Fibroblast of skin of abdomen (primary cell): ENCODE data around the gene SLC7A5.
"Not testable (repeated sequence)": the region's sequence is repeated elsewhere in the genome, so short reads cannot be mapped to it uniquely, and the experiment has no call there.

ENCODE experiments used
- DNase-seq: peaks from one replicate; pipeline ENCODE4 v3.0.0-alpha.2; 2013

Gene SLC7A5

DNA sequence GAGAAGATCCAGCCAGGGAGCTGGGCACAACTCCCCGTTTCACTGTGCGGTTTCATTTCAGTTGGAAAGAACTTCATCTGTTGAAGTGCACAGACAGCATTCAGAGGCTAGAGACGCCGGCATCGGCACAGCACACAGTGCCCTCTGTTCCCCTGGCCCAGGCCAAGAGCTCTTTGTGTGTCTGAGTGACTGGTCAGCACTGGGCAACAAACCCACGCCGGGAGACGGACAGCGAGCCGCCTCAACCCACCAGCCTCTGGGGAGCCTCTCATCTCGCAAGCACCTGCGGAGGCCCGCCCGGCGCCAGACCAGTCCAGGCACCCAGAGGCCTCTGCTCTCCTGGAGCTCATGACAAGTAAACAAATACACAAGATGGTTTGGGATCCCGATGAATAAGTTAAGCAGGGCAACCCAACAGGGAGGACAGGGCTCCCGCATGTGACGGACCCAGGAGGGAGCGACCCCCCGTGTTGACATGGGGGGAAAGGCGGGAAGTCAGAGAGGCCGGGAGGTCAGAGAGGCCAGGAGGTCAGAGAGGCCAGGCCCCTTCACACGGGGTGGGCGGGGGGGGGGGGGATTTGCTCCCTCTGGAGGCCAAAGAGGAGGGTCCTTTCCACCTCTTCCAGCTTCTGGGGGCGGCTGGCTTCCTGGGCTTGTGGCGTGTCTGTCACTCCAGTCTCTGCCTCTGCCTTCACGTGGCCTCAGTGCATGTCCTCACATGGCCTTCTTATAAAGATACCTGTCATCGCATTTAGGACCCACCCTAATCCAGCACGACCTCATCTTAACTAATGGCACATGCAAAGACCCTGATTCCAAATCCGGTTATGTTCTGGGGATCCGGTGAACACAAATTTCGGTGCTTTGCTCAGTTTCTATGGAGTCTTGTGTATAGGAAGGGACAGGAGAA is 77.8 kb downstream of the SLC7A5 start:
- no peak for DNase-seq

DNA sequence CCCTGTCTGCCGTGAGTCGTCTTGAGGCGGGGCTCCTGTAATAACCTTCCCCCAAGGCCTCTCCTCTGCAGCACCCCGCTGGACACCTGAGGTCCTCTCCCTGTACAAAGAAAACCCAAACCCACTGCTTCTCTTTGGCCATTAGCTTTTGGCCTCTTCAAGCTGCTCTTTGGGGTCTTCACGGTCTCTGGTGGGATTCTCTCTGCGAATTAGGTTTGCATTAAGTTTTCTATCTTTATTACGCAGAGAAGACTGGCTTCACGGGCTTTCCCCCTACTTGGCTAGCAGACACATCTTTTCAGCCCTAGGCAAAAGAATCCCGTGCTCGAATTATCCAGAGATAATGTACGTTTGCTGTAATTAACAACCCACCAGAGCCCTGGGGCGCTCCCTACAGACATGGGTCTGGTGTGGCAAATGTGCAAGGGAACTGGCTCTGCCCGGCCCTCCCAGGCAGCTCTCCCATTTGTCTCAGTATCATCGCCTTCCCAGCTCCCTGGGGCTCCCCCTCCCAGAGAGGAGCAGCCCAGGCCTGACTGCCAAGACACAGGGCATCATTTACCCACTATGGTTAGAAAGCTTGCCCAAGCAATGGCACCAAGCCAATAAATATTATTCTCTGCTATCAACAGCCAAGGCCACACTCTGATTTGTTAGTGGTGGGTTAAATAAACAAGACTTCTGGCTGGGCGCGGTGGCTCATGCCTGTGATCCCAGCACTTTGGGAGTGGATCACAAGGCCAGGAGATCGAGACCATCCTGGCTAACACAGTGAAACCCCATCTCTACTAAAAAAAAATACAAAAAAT is 78.8 kb downstream of the SLC7A5 start:
- no peak for DNase-seq

DNA sequence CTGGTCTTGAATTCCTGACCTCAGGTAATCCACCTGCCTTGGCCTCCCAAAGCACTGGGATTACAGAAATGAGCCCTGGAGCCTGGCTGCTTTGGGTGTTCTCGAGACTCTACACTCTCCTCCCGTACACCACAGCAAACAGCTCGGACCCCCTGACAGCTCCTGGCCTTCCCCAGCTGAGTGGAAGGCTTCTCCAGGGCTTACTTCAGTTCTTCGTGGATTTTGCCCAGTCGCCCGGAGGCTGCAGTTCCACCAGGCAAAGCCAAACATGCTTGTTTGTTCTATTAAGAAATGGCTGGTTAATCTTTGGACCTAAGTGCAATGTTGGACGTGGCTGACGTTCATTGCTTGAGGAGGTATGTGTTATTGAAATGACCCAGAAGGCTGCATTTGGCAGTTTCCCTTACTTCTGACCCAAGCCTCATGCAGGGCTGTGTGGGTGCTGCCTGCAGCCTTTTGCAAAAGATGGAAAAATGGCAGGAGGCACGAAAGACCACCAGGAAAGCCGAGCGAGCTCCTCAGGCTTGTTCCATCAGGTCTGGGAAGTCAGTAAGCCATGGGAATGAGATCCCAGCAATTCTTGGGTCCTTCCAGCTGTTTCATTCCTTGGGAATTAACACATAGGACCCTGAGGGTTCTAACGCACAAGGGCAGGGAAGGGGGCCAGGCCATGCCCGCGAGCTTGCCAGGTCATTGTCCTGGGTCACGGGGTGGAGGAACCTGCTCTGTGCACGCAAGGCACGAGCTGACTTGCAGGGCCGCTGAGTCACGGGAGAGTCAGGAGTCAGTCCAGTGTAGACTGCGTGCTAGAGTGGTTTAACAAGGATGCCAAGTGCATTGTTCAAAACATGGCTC is 79.6 kb downstream of the SLC7A5 start:
- DNase-seq = peak; percentile 57

DNA sequence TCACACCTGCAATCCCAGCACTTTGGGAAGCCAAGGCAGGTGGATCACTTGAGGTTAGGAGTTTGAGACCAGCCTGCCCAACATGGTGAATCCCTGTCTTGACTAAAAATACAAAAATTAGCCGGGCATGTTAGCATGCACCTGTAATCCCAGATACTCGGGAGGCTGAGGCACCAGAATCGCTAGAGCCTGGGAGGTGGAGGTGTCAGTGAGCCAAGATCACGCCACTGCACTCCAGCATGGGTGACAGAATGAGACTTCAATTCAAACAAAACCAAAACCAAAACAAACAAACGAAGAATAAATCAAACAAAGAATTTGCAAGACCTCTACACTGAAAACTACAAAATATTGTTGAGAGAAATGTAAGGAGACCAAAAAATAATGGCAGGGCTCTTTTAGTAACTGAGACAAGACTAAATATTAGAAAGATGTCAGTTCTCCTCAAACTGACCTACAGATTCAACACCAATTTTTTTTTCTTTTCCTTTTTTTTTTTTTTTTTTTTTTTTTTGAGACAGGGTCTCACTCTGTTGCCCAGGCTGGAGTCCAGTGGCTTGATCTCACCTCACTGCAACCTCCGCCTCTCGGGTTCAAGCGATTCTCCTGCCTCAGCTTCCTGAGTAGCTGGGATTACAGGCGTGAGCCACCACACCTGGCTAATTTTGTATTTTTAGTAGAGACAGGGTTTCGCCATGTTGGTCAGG is 80.4 kb downstream of the SLC7A5 start:
- DNase-seq = not testable (repeated sequence)

DNA sequence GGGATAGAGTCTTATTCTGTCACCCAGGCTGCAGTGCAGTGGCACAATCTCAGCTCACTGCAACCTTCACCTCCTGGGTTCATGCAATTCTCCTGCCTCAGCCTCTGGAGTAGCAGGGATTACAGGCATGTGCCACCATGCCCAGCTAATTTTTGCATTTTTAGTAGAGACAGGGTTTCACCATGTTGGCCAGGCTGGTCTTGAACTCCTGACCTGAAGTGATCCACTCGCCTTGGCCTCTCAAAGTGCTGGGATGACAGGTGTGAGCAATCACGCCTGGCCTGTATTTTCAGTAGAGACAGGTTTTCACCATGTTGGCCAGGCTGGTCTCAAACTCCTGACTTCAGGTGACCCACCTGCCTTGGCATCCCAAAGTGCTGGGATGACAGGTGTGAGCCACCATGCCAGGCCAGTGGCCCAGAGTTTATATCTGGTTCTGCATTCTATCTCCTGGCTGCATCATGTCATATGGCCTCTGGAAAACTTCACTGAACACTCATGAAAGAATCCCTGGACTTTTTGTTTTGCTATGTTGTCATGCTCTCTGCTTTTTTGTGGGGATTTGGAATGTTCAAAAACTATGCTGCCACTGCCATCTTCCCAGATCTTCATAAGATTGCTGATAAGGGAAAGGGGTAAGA is 81.7 kb downstream of the SLC7A5 start:
- DNase-seq = not testable (repeated sequence)

DNA sequence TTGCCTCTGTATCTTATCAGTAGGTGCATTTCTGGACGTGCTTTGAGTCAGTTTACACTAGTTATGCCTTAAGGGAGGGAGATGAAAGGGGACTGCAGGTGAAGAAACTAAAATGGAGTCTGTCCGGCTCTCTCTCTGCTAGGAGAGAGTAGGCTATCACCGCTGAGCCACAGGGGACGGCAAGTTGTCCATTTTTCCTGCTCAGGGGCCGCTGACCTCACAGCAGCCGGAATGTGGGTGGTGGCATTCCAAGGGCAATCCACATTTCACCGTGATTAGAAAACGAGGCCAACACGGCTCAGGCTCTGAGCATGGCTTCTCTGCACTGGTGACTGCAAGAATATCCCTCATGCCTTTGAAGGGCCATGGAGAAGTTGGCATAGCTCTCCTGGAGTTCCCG is 84.5 kb downstream of the SLC7A5 start:
- peak; percentile 33 for DNase-seq

DNA sequence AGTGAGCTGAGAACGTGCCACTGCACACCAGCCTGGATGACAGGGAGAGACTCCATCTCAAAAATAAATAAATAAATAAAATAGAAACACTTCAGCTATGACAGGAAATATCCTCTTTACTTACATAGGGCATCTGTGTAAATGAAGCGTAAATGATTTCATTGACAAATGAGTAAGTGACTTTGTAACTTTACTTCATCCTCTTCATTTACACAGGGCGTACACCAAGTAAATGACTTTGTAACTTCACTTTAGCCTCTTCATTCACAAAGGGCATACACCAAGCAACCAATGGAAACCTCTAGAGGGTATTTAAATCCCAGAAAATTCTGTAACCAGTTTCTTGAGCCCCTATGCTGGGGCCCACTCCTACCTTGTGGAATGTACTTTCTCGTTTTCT is 87.3 kb downstream of the SLC7A5 start:
- DNase-seq = no peak

DNA sequence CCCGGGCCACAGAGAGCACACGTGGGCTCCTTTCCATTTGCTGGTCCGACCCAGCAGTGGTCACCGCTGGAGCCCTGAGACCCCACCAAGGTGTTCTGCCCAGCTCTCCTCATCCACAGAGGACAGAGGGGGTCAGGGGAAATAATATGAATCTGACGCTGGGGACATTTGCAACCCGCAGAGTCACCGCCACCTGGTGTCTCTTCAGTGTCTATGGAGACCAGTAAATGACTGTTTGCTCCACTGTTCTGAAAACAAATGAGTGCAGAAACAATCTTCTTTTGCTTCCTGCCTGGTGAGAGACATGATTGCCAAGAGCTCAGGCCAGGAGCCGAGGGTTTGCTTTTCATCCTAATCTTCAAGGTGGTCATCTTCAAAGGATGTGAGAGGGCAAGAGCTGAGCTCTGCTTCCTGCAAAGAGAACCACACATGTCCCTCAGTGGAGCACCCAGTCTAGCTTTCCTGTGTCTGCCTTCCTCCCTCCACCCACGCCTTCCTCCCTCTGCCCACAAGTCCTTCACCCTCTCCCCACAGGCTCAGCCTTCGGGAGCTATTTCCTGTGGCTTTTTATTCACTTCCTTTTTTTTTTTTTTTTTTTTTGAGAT is 88.8 kb downstream of the SLC7A5 start:
- peak; percentile 50 for DNase-seq
